Suprapubic skin (tissue), 3 donors: Measurements from ENCODE around the gene C4orf17.
"Not testable (repeated sequence)": the region's sequence is repeated elsewhere in the genome, so short reads cannot be mapped to it uniquely, and the experiment has no call there.

ENCODE experiments used
- POLR2A ChIP-seq, 2 donors: fragments of 450-650 bp; IDR thresholded peaks; one replicate each; pipeline ENCODE4 v1.6.1; 2017; ENCODE audit warnings: antibody characterized with exemption in 2 of 2, mild to moderate bottlenecking in 2 of 2, moderate library complexity in 2 of 2
- TF ChIP-seq, protein P1 (sequence below), 2 donors: fragments of 200-600 bp in 1 of 2; fragments of 450-650 bp in 1 of 2; sonication (generic) in 1 of 2; IDR thresholded peaks; one replicate each; pipeline ENCODE4 v1.5.1; 2016 to 2019; ENCODE audit warnings: antibody characterized with exemption in 2 of 2, mild to moderate bottlenecking in 1 of 2, moderate library complexity in 1 of 2

DNA sequence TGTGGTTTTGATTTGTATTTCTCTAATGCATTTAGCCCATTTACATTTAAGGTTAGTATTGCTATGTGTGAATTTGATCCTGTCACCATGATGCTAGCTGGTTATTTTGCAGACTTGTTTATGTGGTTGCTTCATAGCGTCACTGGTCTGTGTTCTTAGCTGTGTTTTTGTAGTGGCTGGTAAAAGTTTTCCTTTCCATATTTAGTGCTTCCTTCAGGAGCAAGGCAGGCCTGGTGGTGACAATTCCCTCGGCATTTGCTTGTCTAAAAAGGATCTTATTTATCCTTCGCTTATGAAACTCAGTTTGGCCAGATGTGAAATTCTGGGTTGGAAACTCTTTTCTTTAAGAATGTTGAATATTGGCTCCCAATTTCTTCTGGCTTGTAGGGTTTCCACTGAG lies 23.9 kb downstream of the C4orf17 start:
- TF ChIP-seq, protein P1, sequence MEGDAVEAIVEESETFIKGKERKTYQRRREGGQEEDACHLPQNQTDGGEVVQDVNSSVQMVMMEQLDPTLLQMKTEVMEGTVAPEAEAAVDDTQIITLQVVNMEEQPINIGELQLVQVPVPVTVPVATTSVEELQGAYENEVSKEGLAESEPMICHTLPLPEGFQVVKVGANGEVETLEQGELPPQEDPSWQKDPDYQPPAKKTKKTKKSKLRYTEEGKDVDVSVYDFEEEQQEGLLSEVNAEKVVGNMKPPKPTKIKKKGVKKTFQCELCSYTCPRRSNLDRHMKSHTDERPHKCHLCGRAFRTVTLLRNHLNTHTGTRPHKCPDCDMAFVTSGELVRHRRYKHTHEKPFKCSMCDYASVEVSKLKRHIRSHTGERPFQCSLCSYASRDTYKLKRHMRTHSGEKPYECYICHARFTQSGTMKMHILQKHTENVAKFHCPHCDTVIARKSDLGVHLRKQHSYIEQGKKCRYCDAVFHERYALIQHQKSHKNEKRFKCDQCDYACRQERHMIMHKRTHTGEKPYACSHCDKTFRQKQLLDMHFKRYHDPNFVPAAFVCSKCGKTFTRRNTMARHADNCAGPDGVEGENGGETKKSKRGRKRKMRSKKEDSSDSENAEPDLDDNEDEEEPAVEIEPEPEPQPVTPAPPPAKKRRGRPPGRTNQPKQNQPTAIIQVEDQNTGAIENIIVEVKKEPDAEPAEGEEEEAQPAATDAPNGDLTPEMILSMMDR (IDR thresholded peaks at IDR 0.05), result not testable (repeated sequence)
- not testable (repeated sequence) for TF ChIP-seq POLR2A (IDR thresholded peaks at IDR 0.05)
